ENCODE results near the gene PLPP3. TPM values are rescaled to one million over a fixed set of nuclear protein-coding genes. Genes with fewer than 3 reads are reported as not detected.

Gene PLPP3
- total RNA-seq, 1 experiment from 2014 or later: 0.39 TPM

DNA sequence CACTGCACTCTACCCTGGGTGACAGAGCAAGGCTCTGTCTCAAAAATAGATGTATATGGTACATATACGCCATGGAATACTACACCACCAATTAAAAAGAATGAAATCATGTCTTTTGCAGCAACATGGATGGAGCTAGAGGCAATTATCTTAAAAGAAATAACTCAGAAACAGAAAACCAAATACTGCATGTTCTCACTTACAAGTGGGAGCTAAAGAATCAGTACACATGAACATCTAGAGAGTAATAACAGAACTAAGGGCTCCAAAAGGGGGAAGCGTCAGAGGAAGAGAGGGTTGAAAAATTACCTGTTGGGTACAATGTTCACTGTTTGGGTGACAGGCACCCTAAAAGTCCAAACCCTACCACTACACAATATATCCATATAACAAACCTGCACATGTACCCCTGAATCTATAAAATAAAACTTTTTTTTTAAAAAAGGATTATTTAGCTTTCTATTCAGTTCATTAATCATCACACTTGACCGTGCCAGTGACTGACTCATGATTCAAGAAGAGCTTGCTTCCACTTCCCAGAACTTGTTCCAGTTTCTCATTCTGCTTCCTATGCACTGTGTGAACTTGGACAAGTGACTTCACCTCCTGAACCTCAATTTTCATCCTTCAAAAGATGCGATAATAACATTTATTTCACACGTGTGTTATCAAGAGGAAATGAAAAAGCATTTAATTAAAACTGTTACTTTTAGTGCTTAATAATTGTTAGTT, 109.6 kb downstream of the PLPP3 start:
- Histone ChIP-seq H3K9me3 (ENCODE audit: low read depth, low read length, poor library complexity, severe bottlenecking) (no peaks in the 10 kb centered on the region), H3K4me1 (ENCODE audit: insufficient read depth, low read length, poor library complexity, severe bottlenecking) (no peaks in the 10 kb centered on the region), H3K36me3 (ENCODE audit: insufficient read depth, low read length, poor library complexity, severe bottlenecking) (no peaks in the 10 kb centered on the region), H3K27ac (ENCODE audit: low read depth, low read length, poor library complexity, severe bottlenecking) (no peak overlapping the region), H3K27me3 (replicated peaks; ENCODE audit: insufficient read depth, low read depth, low read length, poor library complexity) (peaks cover 28% of the 10 kb centered on the region), H3K4me3 (ENCODE audit: low read depth, low read length, poor library complexity, severe bottlenecking) (no peak overlapping the region)
- ChIA-PET CTCF (no interaction called here), POLR2A (ENCODE audit: low non-redundant PET) (no interaction called here)
- TF ChIP-seq, protein P1, sequence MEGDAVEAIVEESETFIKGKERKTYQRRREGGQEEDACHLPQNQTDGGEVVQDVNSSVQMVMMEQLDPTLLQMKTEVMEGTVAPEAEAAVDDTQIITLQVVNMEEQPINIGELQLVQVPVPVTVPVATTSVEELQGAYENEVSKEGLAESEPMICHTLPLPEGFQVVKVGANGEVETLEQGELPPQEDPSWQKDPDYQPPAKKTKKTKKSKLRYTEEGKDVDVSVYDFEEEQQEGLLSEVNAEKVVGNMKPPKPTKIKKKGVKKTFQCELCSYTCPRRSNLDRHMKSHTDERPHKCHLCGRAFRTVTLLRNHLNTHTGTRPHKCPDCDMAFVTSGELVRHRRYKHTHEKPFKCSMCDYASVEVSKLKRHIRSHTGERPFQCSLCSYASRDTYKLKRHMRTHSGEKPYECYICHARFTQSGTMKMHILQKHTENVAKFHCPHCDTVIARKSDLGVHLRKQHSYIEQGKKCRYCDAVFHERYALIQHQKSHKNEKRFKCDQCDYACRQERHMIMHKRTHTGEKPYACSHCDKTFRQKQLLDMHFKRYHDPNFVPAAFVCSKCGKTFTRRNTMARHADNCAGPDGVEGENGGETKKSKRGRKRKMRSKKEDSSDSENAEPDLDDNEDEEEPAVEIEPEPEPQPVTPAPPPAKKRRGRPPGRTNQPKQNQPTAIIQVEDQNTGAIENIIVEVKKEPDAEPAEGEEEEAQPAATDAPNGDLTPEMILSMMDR (conservative IDR thresholded peaks at IDR 0.05; ENCODE audit: low read depth, low read length): no peak
- no peak for TF ChIP-seq EZH2 (IDR thresholded peaks at IDR 0.05; ENCODE audit: borderline replicate concordance, low read depth, low read length, poor library complexity, severe bottlenecking)
- no TSS peak for BruUV-seq (replicated peaks)
- no peak for DNase-seq (ENCODE audit: low spot score)
- intact Hi-C loops (cut with micrococcal nuclease; ENCODE audit: unreplicated experiment): no loop called here

DNA sequence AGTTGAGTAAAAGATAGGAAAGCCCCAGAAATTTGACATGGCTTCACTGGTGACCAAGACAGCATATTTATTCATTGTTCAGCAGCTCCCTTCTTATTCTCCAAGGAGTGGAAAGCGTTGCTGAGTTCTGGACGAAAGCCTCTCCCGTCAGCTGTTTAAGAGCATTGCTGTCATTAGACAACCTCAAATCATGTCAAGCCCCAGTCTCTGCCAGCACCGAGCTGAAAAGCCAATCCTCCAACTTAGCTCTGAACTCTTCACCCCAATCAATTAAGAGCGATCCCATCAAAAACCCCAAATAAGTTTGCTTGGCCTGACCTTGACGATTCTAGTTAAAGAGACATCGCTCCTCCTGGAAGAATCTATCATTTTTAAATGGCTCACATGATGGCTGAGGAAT, 110.8 kb downstream of the PLPP3 start:
- ChIA-PET CTCF (no interaction called here), POLR2A (ENCODE audit: low non-redundant PET) (no interaction called here)
- Histone ChIP-seq H3K27ac (ENCODE audit: low read depth, low read length, poor library complexity, severe bottlenecking) (no peak overlapping the region), H3K4me3 (ENCODE audit: low read depth, low read length, poor library complexity, severe bottlenecking) (no peak overlapping the region), H3K36me3 (ENCODE audit: insufficient read depth, low read length, poor library complexity, severe bottlenecking) (no peaks in the 10 kb centered on the region), H3K27me3 (replicated peaks; ENCODE audit: insufficient read depth, low read depth, low read length, poor library complexity) (peaks cover 28% of the 10 kb centered on the region), H3K9me3 (ENCODE audit: low read depth, low read length, poor library complexity, severe bottlenecking) (no peaks in the 10 kb centered on the region), H3K4me1 (ENCODE audit: insufficient read depth, low read length, poor library complexity, severe bottlenecking) (no peaks in the 10 kb centered on the region)
- BruUV-seq (replicated peaks): no TSS peak
- no peak for DNase-seq (ENCODE audit: low spot score)
- intact Hi-C loops (cut with micrococcal nuclease; ENCODE audit: unreplicated experiment): no loop called here
- TF ChIP-seq, protein P1 (conservative IDR thresholded peaks at IDR 0.05; ENCODE audit: low read depth, low read length): no peak
- no peak for TF ChIP-seq EZH2 (IDR thresholded peaks at IDR 0.05; ENCODE audit: borderline replicate concordance, low read depth, low read length, poor library complexity, severe bottlenecking)

DNA sequence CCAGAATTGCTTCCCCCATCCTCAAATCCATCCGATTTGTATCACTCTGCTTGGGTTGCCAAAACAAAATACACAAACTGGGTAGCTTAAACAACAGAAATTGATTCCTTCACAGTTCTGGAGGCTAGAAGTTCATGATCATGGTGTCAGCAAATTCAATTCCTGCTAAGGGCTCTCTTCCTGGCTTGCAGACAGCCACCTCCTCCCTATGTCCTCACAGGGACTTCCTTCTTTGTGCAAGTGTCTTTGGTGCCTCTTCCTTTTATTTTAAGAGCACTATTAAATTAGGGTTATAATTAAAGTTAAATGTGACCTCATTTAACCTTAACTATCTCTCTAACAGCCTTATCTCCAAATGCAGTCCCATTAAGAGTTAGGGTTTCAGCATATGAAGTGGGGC, 112.8 kb downstream of the PLPP3 start:
- ChIA-PET POLR2A (ENCODE audit: low non-redundant PET) (no interaction called here), CTCF (no interaction called here)
- Histone ChIP-seq H3K4me3 (ENCODE audit: low read depth, low read length, poor library complexity, severe bottlenecking) (no peak overlapping the region), H3K9me3 (ENCODE audit: low read depth, low read length, poor library complexity, severe bottlenecking) (no peaks in the 10 kb centered on the region), H3K36me3 (ENCODE audit: insufficient read depth, low read length, poor library complexity, severe bottlenecking) (no peaks in the 10 kb centered on the region), H3K27me3 (replicated peaks; ENCODE audit: insufficient read depth, low read depth, low read length, poor library complexity) (peaks cover 16% of the 10 kb centered on the region), H3K27ac (ENCODE audit: low read depth, low read length, poor library complexity, severe bottlenecking) (no peak overlapping the region), H3K4me1 (ENCODE audit: insufficient read depth, low read length, poor library complexity, severe bottlenecking) (no peaks in the 10 kb centered on the region)
- no TSS peak for BruUV-seq (replicated peaks)
- intact Hi-C loops (cut with micrococcal nuclease; ENCODE audit: unreplicated experiment): no loop called here
- TF ChIP-seq EZH2 (IDR thresholded peaks at IDR 0.05; ENCODE audit: borderline replicate concordance, low read depth, low read length, poor library complexity, severe bottlenecking): no peak
- TF ChIP-seq, protein P1 (conservative IDR thresholded peaks at IDR 0.05; ENCODE audit: low read depth, low read length): no peak
- no peak for DNase-seq (ENCODE audit: low spot score)

Data from A673 (cell line).